Skin of body (tissue), 2 donors: ENCODE measurements around the gene GLRB. TPM values are rescaled to one million over a fixed set of nuclear protein-coding genes. Genes with fewer than 3 reads are reported as not detected.
"Not testable (repeated sequence)": the region's sequence is repeated elsewhere in the genome, so short reads cannot be mapped to it uniquely, and the experiment has no call there.

Source experiments
- DNase-seq: peaks from one replicate; lab custom pipeline; 2025; lab: John Stamatoyannopoulos, UW
- total RNA-seq: library from RNA; depleted of rRNA; stranded (reverse); fragments of >200 nt; gene quantifications from one replicate; pipeline ENCODE4 v1.2.3, GENCODE V29; 2014

GLRB gene
- total RNA-seq, 1 donor from 2014 or later: 2.4 TPM

DNA sequence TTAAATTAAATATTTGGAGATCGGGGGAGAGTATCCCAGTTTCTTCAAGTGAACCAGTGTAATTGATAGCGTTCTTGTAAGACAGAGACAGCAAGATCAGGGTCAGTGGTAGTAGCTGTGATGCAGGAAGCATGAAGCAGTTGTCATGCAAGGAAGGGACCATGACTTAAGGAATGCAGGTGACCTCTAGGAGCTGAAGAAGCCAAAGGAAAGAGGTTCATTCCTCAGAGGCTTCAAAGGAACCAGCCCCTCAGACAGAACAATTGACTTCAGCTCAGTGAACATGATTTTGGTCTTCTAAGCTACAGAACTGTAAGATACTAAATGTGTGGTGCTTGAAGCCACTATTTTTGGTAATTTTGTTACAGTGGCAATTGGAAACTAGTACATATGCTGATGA, 51.6 kb downstream of the GLRB start:
- DNase-seq: no peak

DNA sequence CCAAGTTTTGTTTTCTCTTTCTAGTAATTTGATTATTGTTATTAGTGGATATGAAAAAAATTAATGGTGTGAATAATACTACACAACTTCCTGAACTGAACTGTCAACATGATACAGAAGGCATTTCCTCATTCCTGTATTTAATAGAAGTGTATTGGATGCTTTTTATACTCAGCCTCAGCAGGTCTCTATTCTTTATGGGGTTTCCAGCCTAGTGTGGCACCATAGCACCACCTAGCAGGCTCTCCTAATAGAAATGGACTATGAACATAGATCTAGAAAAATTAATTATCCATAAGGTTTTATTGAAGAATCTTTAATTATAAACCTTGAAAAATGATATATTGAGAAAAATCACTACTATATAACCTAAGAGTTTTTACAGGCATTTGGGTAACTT, 52.4 kb downstream of the GLRB start:
- no peak for DNase-seq

GRCh38 chr4:157141976-157142375, 66.0 kb downstream of the GLRB start:
- no peak for DNase-seq

DNA sequence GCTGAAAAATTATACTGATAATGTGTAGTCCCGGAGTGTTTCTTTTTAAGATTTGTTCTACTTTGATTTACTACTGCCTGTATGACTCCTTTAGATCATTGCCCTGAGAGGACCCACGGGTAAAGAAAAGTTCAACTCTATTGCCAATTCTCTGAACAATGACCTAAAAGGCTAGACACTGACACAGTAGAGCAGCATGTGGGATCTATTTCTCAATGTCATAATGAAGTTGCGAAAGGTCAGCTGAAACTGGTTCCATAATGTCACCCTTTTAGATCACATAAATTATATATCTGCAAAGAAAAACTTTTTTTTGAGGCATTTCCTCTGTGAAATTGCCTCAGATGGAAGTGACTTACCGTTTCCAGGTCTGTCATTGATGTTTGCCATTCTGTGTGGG, 67.4 kb downstream of the GLRB start:
- DNase-seq: no peak

- no peak for DNase-seq
These were observed 75.8 kb downstream of the GLRB start for GRCh38 chr4:157151711-157152110.

- no peak for DNase-seq
These were observed 90.1 kb downstream of the GLRB start for GRCh38 chr4:157165935-157166610.

DNA sequence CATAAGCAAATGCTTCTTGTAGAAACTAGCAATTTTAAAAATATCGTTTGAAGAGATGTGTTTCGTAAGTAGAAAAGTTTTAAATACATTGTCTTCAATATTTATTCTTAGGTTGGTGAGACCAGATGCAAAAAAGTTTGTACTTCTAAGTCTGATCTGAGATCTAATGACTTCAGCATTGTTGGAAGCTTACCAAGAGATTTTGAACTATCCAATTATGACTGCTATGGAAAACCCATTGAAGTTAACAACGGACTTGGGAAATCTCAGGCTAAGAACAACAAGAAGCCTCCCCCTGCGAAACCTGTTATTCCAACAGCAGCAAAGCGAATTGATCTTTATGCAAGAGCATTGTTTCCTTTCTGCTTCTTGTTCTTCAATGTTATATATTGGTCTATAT, 94.4 kb downstream of the GLRB start:
- no peak for DNase-seq

DNA sequence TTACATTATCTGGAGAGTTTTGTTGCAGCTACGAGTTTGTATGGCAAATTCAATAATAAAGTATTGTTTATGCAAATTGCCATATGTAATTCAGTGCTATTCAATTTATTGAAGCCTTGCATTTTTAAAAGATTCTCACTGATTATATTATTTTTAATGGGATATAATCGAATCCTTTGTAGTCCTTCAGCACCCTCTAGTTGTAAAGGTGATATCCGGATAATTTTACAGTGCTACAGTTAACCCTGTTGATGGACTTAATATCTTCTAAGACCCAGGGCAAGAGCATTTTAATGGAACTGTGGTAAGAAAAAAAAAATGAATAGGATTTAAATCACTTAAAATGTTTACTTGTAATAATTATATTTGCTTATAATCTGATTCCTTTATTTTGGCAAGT, 96.1 kb downstream of the GLRB start:
- no peak for DNase-seq

- DNase-seq: not testable (repeated sequence)
These were observed 104.3 kb downstream of the GLRB start for GRCh38 chr4:157180268-157180667.

DNA sequence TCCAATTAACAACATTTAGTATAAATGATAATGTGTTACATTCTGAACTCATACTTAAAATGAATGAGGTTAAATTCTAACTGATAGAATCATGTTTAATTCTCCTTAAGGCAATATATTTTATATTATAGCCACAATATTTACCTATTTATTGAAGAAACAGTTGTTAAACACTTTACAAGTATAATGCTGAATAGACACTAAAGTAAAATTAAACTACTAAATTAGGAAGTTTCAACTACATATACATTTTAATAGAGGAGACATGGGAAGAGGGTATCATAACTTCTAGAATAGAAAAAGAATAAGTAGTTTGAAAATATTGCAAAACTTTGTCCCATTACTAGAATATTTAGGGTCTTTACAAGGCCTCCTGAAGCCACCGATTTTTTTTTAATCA, 108.3 kb downstream of the GLRB start:
- no peak for DNase-seq

DNA sequence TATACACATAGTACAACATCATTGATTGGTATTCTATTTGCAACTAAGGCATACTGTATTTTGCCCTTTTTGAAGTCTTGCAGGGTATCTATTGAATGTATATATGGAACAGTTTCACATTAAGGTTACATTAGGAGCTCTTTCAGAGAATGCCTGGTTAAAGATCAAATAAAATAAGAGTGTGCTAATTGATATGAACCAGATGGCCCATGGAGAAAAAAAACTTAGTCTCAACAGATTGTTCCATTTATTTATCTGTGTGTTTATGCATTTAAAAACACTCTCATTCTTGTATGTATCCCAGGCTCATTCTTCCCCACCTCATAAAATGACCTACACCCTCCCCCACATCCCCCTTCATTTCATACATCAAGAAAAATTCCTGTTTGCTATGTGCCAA, 109.4 kb downstream of the GLRB start:
- DNase-seq: no peak

GRCh38 chr4:157195374-157195773, 119.4 kb downstream of the GLRB start:
- no peak for DNase-seq

- DNase-seq: no peak
These were observed 120.1 kb downstream of the GLRB start for GRCh38 chr4:157196046-157196445.

GRCh38 chr4:157204634-157205244, 128.8 kb downstream of the GLRB start:
- no peak for DNase-seq

GRCh38 chr4:157217708-157218107, 141.8 kb downstream of the GLRB start:
- no peak for DNase-seq

- no peak for DNase-seq
These were observed 143.9 kb downstream of the GLRB start for GRCh38 chr4:157219711-157220370.

- DNase-seq: peak; percentile 51
These were observed 144.5 kb downstream of the GLRB start, which contains the start of gene GRIA2 for GRCh38 chr4:157220371-157220881. TSS of gene GRIA2 (plus strand) at chr4:157220728. CDS start at chr4:157221043, 315 bp downstream.

GRCh38 chr4:157221426-157221894, 145.5 kb downstream of the GLRB start:
- no peak for DNase-seq
